Hematopoietic multipotent progenitor cell treated with erythropoietin and hydrocortisone succinate and interleukin-3 and kit ligand, for 6 days (in vitro differentiated cells): ENCODE measurements around the gene RHBDL1.
A peak's percentile ranks its signal among the peaks of the same experiment; 100 is the strongest.

Source experiments
- DNase-seq: peaks from one replicate; pipeline ENCODE4 v3.0.0-alpha.2; 2015

RHBDL1 gene

GRCh38 chr16:675884-676564 lies 553 bp downstream of the RHBDL1 start:
- DNase-seq = no peak

GRCh38 chr16:676565-676902 lies 1.1 kb downstream of the RHBDL1 start:
- no peak for DNase-seq

GRCh38 chr16:676913-677312 lies 1.4 kb downstream of the RHBDL1 start:
- DNase-seq = no peak

GRCh38 chr16:677316-678190 lies 2.1 kb downstream of the RHBDL1 start:
- DNase-seq = no peak

GRCh38 chr16:678209-678857 lies 2.9 kb downstream of the RHBDL1 start:
- DNase-seq = no peak

GRCh38 chr16:678858-679813 lies 3.7 kb downstream of the RHBDL1 start:
- peak; percentile 90 for DNase-seq

GRCh38 chr16:679814-680624 lies 4.5 kb downstream of the RHBDL1 start, which contains the start of gene STUB1:
TSS of gene STUB1 (plus strand) at chr16:680410. CDS start at chr16:680526, 116 bp downstream.
- peak; percentile 93 for DNase-seq

GRCh38 chr16:680625-680945 lies 5.1 kb downstream of the RHBDL1 start:
- DNase-seq = no peak

GRCh38 chr16:680967-681745 lies 5.7 kb downstream of the RHBDL1 start:
- DNase-seq = peak; percentile 68

- DNase-seq = no peak
These were observed 6.4 kb downstream of the RHBDL1 start for GRCh38 chr16:681746-682427.

GRCh38 chr16:682493-683395 lies 7.3 kb downstream of the RHBDL1 start:
- no peak for DNase-seq

- peak; percentile 36 for DNase-seq
These were observed 8.1 kb downstream of the RHBDL1 start for GRCh38 chr16:683396-684070.

- DNase-seq = peak; percentile 98
These were observed 8.8 kb downstream of the RHBDL1 start, which contains the start of gene JMJD8 for GRCh38 chr16:684071-684794. TSS of gene JMJD8 (minus strand) at chr16:684334. CDS start at chr16:684319, 15 bp downstream.

- DNase-seq = no peak
These were observed 9.7 kb downstream of the RHBDL1 start for GRCh38 chr16:684961-685696.

- DNase-seq = peak; percentile 74
These were observed 10.5 kb downstream of the RHBDL1 start for GRCh38 chr16:685967-686366.

- DNase-seq = no peak
These were observed 11.2 kb downstream of the RHBDL1 start for GRCh38 chr16:686459-687260.
